ENCODE measurements around the gene LTBP1.

- TF ChIP-seq CTCF (IDR thresholded peaks at IDR 0.05; ENCODE audit: low read depth, low read length, poor library complexity, severe bottlenecking): no peak
- no peak for TF ChIP-seq EZH2phosphoT487 (IDR thresholded peaks at IDR 0.05; ENCODE audit: borderline replicate concordance, low read length)
Measured at GRCh38 chr2:32902174-32902573, 44.6 kb upstream of the LTBP1 start.

All from DOHH2 (cell line).